Trophoblast cell (in vitro differentiated cells and primary cell): ENCODE results near the gene WDR7.

Experiments used
- DNase-seq, 2 donors: peaks; one replicate each; pipeline ENCODE4 v3.0.0-alpha.2; 2016
- H2AFZ ChIP-seq: 2 replicates; pipeline ENCODE4 v1.6.1; 2013; ENCODE audit warnings: low read length, moderate library complexity, mild to moderate bottlenecking; ENCODE audit not compliant: insufficient read depth, poor library complexity
- H2AK5ac ChIP-seq: 2 replicates; pipeline ENCODE4 v1.6.1; 2013; ENCODE audit warnings: mild to moderate bottlenecking, low read length
- H2BK120ac ChIP-seq: 2 replicates; pipeline ENCODE4 v1.6.1; 2013; ENCODE audit warnings: low read length, mild to moderate bottlenecking, moderate library complexity; ENCODE audit not compliant: insufficient read depth, poor library complexity
- H2BK12ac ChIP-seq: 2 replicates; pipeline ENCODE4 v1.6.1; 2013; ENCODE audit warnings: mild to moderate bottlenecking, low read length, moderate library complexity
- H2BK5ac ChIP-seq: 2 replicates; pipeline ENCODE4 v1.6.1; 2013; ENCODE audit warnings: low read length, low read depth, moderate library complexity, mild to moderate bottlenecking; ENCODE audit not compliant: poor library complexity
- H3K14ac ChIP-seq: 2 replicates; pipeline ENCODE4 v1.6.1; 2013; ENCODE audit warnings: mild to moderate bottlenecking, low read length
- H3K18ac ChIP-seq: 2 replicates; pipeline ENCODE4 v1.6.1; 2013; ENCODE audit warnings: mild to moderate bottlenecking, low read length
- H3K23ac ChIP-seq: 2 replicates; pipeline ENCODE4 v1.6.1; 2013; ENCODE audit warnings: low read length
- H3K27ac ChIP-seq: 2 replicates; pipeline ENCODE4 v1.5.1; 2013; ENCODE audit warnings: low read depth, mild to moderate bottlenecking, inconsistent platforms, low read length, moderate library complexity
- H3K27me3 ChIP-seq: 2 replicates; pipeline ENCODE4 v1.6.1; 2013; ENCODE audit warnings: inconsistent platforms, mild to moderate bottlenecking, low read length, moderate library complexity; ENCODE audit not compliant: insufficient read depth
- H3K36me3 ChIP-seq, 2 experiments: 1 replicate in 1 of 2; 2 replicates in 1 of 2; pipeline ENCODE4 v1.6.1; 2013; ENCODE audit warnings: low read length in 2 of 2, mild to moderate bottlenecking in 2 of 2, moderate library complexity in 1 of 2; ENCODE audit not compliant: insufficient read depth in 2 of 2, control insufficient read depth in 1 of 2
- H3K4ac ChIP-seq: 2 replicates; pipeline ENCODE4 v1.6.1; 2013; ENCODE audit warnings: low read depth, mild to moderate bottlenecking, low read length, moderate library complexity
- H3K4me1 ChIP-seq, 2 experiments: 1 replicate in 1 of 2; 2 replicates in 1 of 2; pipeline ENCODE4 v1.6.1; 2013; ENCODE audit warnings: low read length in 2 of 2, mild to moderate bottlenecking in 2 of 2, moderate library complexity in 1 of 2; ENCODE audit not compliant: insufficient read depth in 2 of 2, control insufficient read depth in 1 of 2
- H3K4me2 ChIP-seq: 2 replicates; pipeline ENCODE4 v1.6.1; 2013; ENCODE audit warnings: inconsistent platforms, mild to moderate bottlenecking, low read length, moderate library complexity
- H3K4me3 ChIP-seq: 2 replicates; pipeline ENCODE4 v1.5.1; 2013; ENCODE audit warnings: mild to moderate bottlenecking, low read depth, low read length, inconsistent platforms
- H3K79me1 ChIP-seq: one replicate; pipeline ENCODE4 v1.6.1; 2013; ENCODE audit warnings: low read length
- H3K79me2 ChIP-seq: 2 replicates; pipeline ENCODE4 v1.6.1; 2013; ENCODE audit warnings: low read length, mild to moderate bottlenecking; ENCODE audit not compliant: control insufficient read depth, insufficient read depth, poor library complexity
- H3K9ac ChIP-seq: 2 replicates; pipeline ENCODE4 v1.6.1; 2013; ENCODE audit warnings: mild to moderate bottlenecking, low read length
- H3K9me3 ChIP-seq: 2 replicates; pipeline ENCODE4 v1.6.1; 2013; ENCODE audit warnings: low read depth, mild to moderate bottlenecking, control low read depth, inconsistent platforms, low read length; ENCODE audit not compliant: insufficient read depth
- H4K12ac ChIP-seq: 2 replicates; pipeline ENCODE4 v1.6.1; 2013; ENCODE audit warnings: low read depth, mild to moderate bottlenecking, low read length, moderate library complexity
- H4K8ac ChIP-seq: 2 replicates; pipeline ENCODE4 v1.6.1; 2013; ENCODE audit warnings: low read depth, mild to moderate bottlenecking, low read length, moderate library complexity
- H4K91ac ChIP-seq: one replicate; pipeline ENCODE4 v1.6.1; 2013; ENCODE audit warnings: low read depth, mild to moderate bottlenecking, low read length, moderate library complexity
- WGBS: extraction: QIAGEN DNeasy Blood & Tissue Kit; methylation state at CpG from one replicate; pipeline ENCODE4 v1.1.7; 2013; ENCODE audit warnings: missing lambda C conversion rate; ENCODE audit not compliant: insufficient read length, insufficient coverage; ENCODE audit errors: extremely low coverage; 5-methylcytosine and 5-hydroxymethylcytosine counted together

WDR7 gene

GRCh38 chr18:56902653-56903052 is 251.5 kb downstream of the WDR7 start:
- H3K27me3 ChIP-seq, result no peaks in the 10 kb centered on the region
- no peak overlapping the region for H3K23ac ChIP-seq
- no peak overlapping the region for H3K14ac ChIP-seq
- H3K9me3 ChIP-seq, result no peaks in the 10 kb centered on the region
- H3K36me3 ChIP-seq, result no peaks in the 10 kb centered on the region
- no CpG with 5 or more reads among the region's 3 CpGs for WGBS
- H4K8ac ChIP-seq, result no peak overlapping the region
- no peak overlapping the region for H3K9ac ChIP-seq
- no peak overlapping the region for H4K91ac ChIP-seq
- H3K27ac ChIP-seq, result no peak overlapping the region
- no peak overlapping the region for H3K18ac ChIP-seq
- no peak overlapping the region for H4K12ac ChIP-seq
- H3K4ac ChIP-seq, result no peak overlapping the region
- no peak overlapping the region for H2BK5ac ChIP-seq
- no peak overlapping the region for H2AFZ ChIP-seq
- no peak overlapping the region for H2AK5ac ChIP-seq
- H3K4me3 ChIP-seq, result no peak overlapping the region
- no peak overlapping the region for H3K4me2 ChIP-seq
- H3K4me1 ChIP-seq, result no peaks in the 10 kb centered on the region
- H2BK120ac ChIP-seq, result no peak overlapping the region
- DNase-seq, result no peak
- H3K79me1 ChIP-seq, result no peaks in the 10 kb centered on the region
- no peaks in the 10 kb centered on the region for H3K79me2 ChIP-seq
- no peak overlapping the region for H2BK12ac ChIP-seq

- H2AFZ ChIP-seq, result no peak overlapping the region
- H4K91ac ChIP-seq, result no peak overlapping the region
- no peak overlapping the region for H2BK120ac ChIP-seq
- H3K4me2 ChIP-seq, result no peak overlapping the region
- H3K9ac ChIP-seq, result no peak overlapping the region
- no peak overlapping the region for H3K14ac ChIP-seq
- no peak overlapping the region for H2BK12ac ChIP-seq
- H3K79me2 ChIP-seq, result no peaks in the 10 kb centered on the region
- WGBS, result no CpG with 5 or more reads among the region's 2 CpGs
- H3K18ac ChIP-seq, result no peak overlapping the region
- no peaks in the 10 kb centered on the region for H3K4me1 ChIP-seq
- peak in 1 of 2 donors; percentile 40 for DNase-seq
- H3K4ac ChIP-seq, result no peak overlapping the region
- no peak overlapping the region for H4K8ac ChIP-seq
- no peak overlapping the region for H2AK5ac ChIP-seq
- H3K27ac ChIP-seq, result no peak overlapping the region
- H3K4me3 ChIP-seq, result no peak overlapping the region
- H3K36me3 ChIP-seq, result no peaks in the 10 kb centered on the region
- no peaks in the 10 kb centered on the region for H3K27me3 ChIP-seq
- H3K23ac ChIP-seq, result no peak overlapping the region
- no peak overlapping the region for H4K12ac ChIP-seq
- no peak overlapping the region for H2BK5ac ChIP-seq
- no peaks in the 10 kb centered on the region for H3K79me1 ChIP-seq
- H3K9me3 ChIP-seq, result no peaks in the 10 kb centered on the region
Measured at GRCh38 chr18:56903686-56904085, 252.5 kb downstream of the WDR7 start.

GRCh38 chr18:56907771-56908170 is 256.6 kb downstream of the WDR7 start:
- no peaks in the 10 kb centered on the region for H3K36me3 ChIP-seq
- no peak overlapping the region for H3K4me2 ChIP-seq
- no peak overlapping the region for H3K23ac ChIP-seq
- no peak overlapping the region for H2AFZ ChIP-seq
- H3K4ac ChIP-seq, result no peak overlapping the region
- DNase-seq, result no peak
- H4K12ac ChIP-seq, result no peak overlapping the region
- H2AK5ac ChIP-seq, result no peak overlapping the region
- H3K14ac ChIP-seq, result no peak overlapping the region
- H4K91ac ChIP-seq, result no peak overlapping the region
- H2BK120ac ChIP-seq, result no peak overlapping the region
- no peak overlapping the region for H2BK5ac ChIP-seq
- WGBS, result no CpG with 5 or more reads among the region's 4 CpGs
- no peak overlapping the region for H3K4me3 ChIP-seq
- no peaks in the 10 kb centered on the region for H3K79me1 ChIP-seq
- no peaks in the 10 kb centered on the region for H3K9me3 ChIP-seq
- no peaks in the 10 kb centered on the region for H3K27me3 ChIP-seq
- H2BK12ac ChIP-seq, result no peak overlapping the region
- H3K79me2 ChIP-seq, result no peaks in the 10 kb centered on the region
- no peaks in the 10 kb centered on the region for H3K4me1 ChIP-seq
- H3K27ac ChIP-seq, result no peak overlapping the region
- no peak overlapping the region for H3K18ac ChIP-seq
- no peak overlapping the region for H4K8ac ChIP-seq
- H3K9ac ChIP-seq, result no peak overlapping the region

GRCh38 chr18:56910237-56910636 is 259.1 kb downstream of the WDR7 start:
- Histone ChIP-seq H3K4me3 (no peak overlapping the region), H2AFZ (no peak overlapping the region), H3K18ac (no peak overlapping the region), H3K9me3 (no peaks in the 10 kb centered on the region), H4K12ac (no peak overlapping the region), H3K14ac (no peak overlapping the region), H4K8ac (no peak overlapping the region), H3K79me1 (no peaks in the 10 kb centered on the region), H2BK12ac (no peak overlapping the region), H2BK5ac (no peak overlapping the region), H2AK5ac (no peak overlapping the region), H3K4ac (no peak overlapping the region), H3K4me2 (no peak overlapping the region), H3K36me3 (no peaks in the 10 kb centered on the region), H3K9ac (no peak overlapping the region), H3K4me1 (no peaks in the 10 kb centered on the region), H3K27ac (no peak overlapping the region), H3K79me2 (no peaks in the 10 kb centered on the region), H3K27me3 (no peaks in the 10 kb centered on the region), H2BK120ac (no peak overlapping the region), H4K91ac (no peak overlapping the region), H3K23ac (no peak overlapping the region)
- no peak for DNase-seq
